ENCODE measurements around the gene MED13L.
"Not testable (repeated sequence)": the region's sequence is repeated elsewhere in the genome, so short reads cannot be mapped to it uniquely, and the experiment has no call there.

Gene MED13L

GRCh38 chr12:116303066-116303465 is 25.6 kb upstream of the MED13L start:
- no peak for DNase-seq (ENCODE audit: low read depth)

- no peak for DNase-seq (ENCODE audit: low read depth)
Measured at GRCh38 chr12:116302166-116303058, 24.9 kb upstream of the MED13L start.

GRCh38 chr12:116301621-116302020 is 24.1 kb upstream of the MED13L start:
- DNase-seq (ENCODE audit: low read depth) = no peak

- no peak for DNase-seq (ENCODE audit: low read depth)
Measured at GRCh38 chr12:116299665-116300328, 22.3 kb upstream of the MED13L start.

DNA sequence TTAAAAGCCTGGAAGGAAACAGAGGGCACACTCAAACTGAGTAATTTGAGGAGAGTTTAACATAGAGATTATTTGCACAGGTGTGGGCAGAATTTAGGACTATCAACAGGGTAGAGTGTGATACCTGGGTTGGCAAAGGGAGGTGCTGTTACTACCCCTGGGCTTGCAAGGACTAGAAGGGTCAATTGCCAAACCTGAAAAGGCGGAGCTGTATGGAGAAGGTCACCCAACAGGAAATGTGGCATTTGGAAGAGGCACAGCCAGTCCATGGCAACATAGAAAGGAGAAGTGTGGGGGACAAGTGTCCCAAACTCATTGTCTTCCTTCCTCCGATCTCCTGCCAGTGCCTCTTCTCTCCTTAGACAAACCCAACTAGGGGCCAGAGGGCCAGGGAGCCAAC is 21.6 kb upstream of the MED13L start:
- DNase-seq (ENCODE audit: low read depth) = no peak

DNA sequence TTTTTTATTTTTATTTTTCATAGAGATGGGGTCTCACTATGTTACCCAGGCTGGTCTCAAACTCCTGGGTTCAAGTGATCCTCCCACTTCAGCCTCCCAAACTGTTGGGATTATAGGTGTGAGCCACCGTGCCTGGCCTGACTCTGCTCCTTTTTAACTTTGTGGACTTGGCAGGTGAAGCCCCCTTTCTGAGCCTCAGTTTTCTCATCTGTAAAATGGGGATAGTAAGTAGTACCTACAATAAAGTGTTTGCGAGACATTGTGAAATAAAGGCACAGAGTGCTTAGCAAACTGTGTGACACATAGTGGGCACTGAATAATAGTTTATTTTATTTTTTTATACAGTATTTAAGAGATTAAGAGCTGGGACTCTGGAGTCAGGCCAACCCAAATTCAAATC is 21.1 kb upstream of the MED13L start:
- DNase-seq (ENCODE audit: low read depth) = no peak

DNA sequence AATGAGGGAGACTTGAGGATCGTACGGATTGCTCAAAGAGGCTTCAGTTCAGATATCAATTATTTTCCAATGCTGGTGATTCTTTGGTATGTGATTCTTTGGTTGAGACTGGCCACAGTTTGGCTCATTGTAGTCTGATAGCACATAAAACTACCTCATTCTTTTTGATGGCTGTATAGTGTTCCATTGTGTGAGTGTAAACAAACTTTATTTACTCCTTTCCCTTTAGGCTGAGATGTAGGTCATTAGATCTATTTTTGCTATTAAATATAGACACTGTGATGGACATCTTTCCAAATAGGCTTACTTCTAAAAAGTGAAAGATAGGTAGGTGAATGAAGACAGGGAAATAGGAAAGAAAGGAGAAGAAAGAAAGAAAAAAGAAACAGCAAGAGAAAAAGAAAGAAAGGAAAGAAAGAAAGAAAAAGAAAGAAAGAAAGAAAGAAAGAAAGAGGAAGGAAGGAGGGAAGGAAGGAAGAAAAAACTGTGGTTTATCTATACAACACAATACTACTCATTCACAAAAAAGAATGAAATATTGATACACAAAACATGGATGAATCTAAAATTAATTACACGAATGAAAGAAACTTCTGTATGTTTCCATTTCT is 19.8 kb upstream of the MED13L start:
- no peak for DNase-seq (ENCODE audit: low read depth)

DNA sequence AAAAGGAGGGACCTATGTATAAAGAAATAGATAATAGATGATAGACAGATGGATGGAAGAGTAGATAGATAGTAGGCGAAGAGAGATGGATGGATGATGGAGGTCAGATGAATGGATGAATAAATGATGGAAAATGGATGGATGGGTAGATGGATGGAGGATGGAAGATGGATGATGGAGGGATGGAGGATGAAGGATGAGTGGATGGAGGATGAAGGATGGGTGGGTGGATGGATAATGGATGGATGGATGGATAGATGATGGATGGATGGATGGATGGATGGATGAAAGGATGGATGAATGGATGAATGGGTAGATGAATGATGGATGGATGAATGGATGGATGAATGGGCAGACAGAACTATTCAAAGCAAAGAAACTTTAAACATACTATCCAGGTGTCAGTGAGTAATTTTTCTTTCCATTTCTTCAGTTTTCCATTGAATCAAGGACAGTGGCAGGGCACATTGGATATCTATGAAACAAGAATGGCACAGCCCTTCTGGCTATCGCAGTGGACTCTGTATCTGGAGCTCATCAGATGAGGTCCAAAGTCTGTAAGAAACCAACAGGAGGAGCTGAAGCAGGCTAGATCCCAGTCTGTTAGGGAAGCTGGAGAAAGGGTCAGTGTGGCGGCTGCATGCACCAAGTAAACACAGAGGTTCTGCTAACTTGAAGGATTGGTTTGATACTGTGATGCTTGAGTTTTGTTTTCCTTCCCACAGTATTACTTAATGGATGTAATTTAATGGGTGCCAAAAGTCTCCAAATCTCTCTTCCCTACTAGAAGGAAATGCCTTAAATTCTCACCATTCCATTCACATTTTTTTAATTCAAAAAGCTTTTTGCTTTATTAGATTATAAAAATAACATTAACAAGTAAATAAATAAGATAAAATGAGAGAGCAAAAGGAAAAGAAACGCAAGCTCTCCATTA is 18.1 kb upstream of the MED13L start:
- peak; percentile 42 for DNase-seq (ENCODE audit: low read depth)

DNA sequence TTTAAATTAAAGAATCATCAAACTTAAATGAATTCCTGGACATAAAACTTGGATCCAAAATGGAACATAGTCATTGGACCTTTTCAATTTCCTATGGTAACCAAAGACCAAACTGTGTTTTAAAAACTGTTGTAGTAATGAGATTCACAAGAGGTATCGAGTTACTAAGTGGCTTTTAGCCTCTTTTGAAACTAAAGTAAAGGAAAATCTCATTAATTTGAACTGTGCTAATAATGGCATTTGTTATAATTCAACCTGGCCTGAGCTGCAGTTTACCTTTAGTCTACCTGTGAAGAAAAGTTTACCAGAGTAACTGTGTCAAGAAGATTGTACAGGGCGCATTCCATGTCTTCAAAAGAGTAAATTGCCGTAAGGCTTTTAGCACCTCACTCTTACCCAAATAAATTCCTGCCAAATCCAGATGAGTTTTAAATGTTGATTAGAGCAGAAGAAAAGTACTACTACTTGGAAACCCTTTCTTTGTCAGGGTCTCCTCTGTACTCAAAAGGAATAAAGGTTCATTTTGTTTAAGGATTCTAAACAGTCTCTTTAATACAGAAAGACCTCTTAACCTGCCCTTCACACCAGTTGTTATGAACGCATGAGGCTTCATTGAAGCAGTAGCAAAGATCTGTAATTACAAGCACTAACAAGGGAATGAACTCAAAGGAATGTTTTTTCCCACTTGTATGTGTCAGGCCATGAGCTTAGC is 17.1 kb upstream of the MED13L start:
- no peak for DNase-seq (ENCODE audit: low read depth)

- DNase-seq (ENCODE audit: low read depth) = no peak
Measured at GRCh38 chr12:116293687-116294453, 16.4 kb upstream of the MED13L start.

- no peak for DNase-seq (ENCODE audit: low read depth)
Measured at GRCh38 chr12:116291218-116291617, 13.7 kb upstream of the MED13L start.

- DNase-seq (ENCODE audit: low read depth) = no peak
Measured at GRCh38 chr12:116288735-116289134, 11.2 kb upstream of the MED13L start.

GRCh38 chr12:116287842-116288301 is 10.4 kb upstream of the MED13L start:
- DNase-seq (ENCODE audit: low read depth) = no peak

GRCh38 chr12:116284396-116284795 is 6.9 kb upstream of the MED13L start:
- no peak for DNase-seq (ENCODE audit: low read depth)

GRCh38 chr12:116283881-116284280 is 6.4 kb upstream of the MED13L start:
- not testable (repeated sequence) for DNase-seq (ENCODE audit: low read depth)

GRCh38 chr12:116282371-116283286 is 5.1 kb upstream of the MED13L start:
- no peak for DNase-seq (ENCODE audit: low read depth)

- DNase-seq (ENCODE audit: low read depth) = no peak
Measured at GRCh38 chr12:116280595-116281290, 3.2 kb upstream of the MED13L start.

- DNase-seq (ENCODE audit: low read depth) = no peak
Measured at GRCh38 chr12:116278667-116279066, 1.2 kb upstream of the MED13L start.

DNA sequence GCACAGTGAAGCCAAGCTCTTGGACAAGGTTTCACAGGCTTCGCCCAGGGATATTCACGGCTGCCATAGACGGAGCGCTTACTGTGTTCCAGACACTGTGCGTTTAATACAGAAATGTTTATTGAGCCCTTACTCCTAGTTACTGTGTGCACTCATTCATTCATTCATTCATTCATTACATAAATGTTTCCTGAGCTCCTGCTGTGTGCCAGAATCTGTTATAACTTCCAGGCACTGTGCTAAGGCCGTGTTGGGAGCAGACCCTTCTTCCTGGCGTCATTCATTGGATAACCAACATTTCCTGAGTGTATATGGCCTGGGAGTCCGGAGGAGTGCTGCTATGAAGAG is 760 bp upstream of the MED13L start:
- DNase-seq (ENCODE audit: low read depth) = no peak

Measured in GM04503 (cell line).